ENCODE results near the gene ZCCHC2. TPM values are rescaled to one million over a fixed set of nuclear protein-coding genes. Genes with fewer than 3 reads are reported as not detected.
A peak's percentile ranks its signal among the peaks of the same experiment; 100 is the strongest.

ZCCHC2 gene
- total and polyA plus RNA-seq, 9 of the 15 experiments (the other 6 are each of a cell fraction or from before 2014, with no cell fraction given) = 1.0 to 9.2 (median 6.0) TPM

GRCh38 chr18:62521082-62521481, 1.7 kb upstream of the ZCCHC2 start (continued):
- TF ChIP-seq REST (IDR thresholded peaks at IDR 0.05; ENCODE audit: borderline replicate concordance) = no peak
- no peak for TF ChIP-seq REST (CRISPR knock-in tag; IDR thresholded peaks at IDR 0.05; ENCODE audit: low read depth)

GRCh38 chr18:62521593-62521992, 1.2 kb upstream of the ZCCHC2 start:
- Histone ChIP-seq H3K9ac (ENCODE audit: insufficient read depth in 1 of 2, low read depth in 2 of 2, low read length in 2 of 2) (peak overlapping the region in 1 of 2 experiments; percentile 75; a peak in 1 of 4 replicates), H3K4me2 (ENCODE audit: insufficient read depth, low read length) (peak overlapping the region; percentile 54)
- WGBS (ENCODE audit: insufficient coverage, low coverage, missing lambda C conversion rate) = 14% methylated on average over 2 of the region's 2 CpGs

More at GRCh38 chr18:62521593-62521992, 1.2 kb upstream of the ZCCHC2 start:
- Histone ChIP-seq H3K27me3 (ENCODE audit: control insufficient read depth in 2 of 2, insufficient read depth in 2 of 2, low read length in 2 of 2) (no peaks in the 10 kb centered on the region), H3K4me1 (replicated peaks in 1 of 2; ENCODE audit: control insufficient read depth in 2 of 2, insufficient read depth in 2 of 2, low read length in 2 of 2) (peaks cover 20 to 32% of the 10 kb centered on the region in 2 experiments; a peak in 4 of 5 replicates), H3K27ac (ENCODE audit: extremely low read depth, low read depth, low read length) (no peak overlapping the region), H3K79me2 (ENCODE audit: control insufficient read depth, insufficient read depth, low read length) (peaks cover 33% of the 10 kb centered on the region), H2AFZ (ENCODE audit: low read depth, low read length) (no peak overlapping the region), H3K36me3 (ENCODE audit: control insufficient read depth, insufficient read depth, low read length) (no peaks in the 10 kb centered on the region), H3K4me3 (peak overlapping the region; percentile 86), H3K9me1 (ENCODE audit: control insufficient read depth, insufficient read depth, low read length) (no peaks in the 10 kb centered on the region), H3K9me3 (replicated peaks; ENCODE audit: control insufficient read depth, insufficient read depth, low read depth, low read length) (no peaks in the 10 kb centered on the region), H4K20me1 (replicated peaks; ENCODE audit: control insufficient read depth, insufficient read depth, low read length) (no peaks in the 10 kb centered on the region)
- no peak for ATAC-seq
- intact Hi-C loops (cut with micrococcal nuclease) (no loop called here), in situ Hi-C loops (cut with MboI) (no loop called here)
- CTCF ChIA-PET (ENCODE audit: low intra/inter-chr PET ratio) = interaction anchor here (0.6 kb wide), 1 partner anchor 62 kb away, joined by 3 read pairs; no protein-coding TSS in a partner anchor
- peak; percentile 57 for FAIRE-seq
- BruUV-seq (replicated peaks) = no TSS peak
- TF ChIP-seq ZNF655 (CRISPR knock-in tag; IDR thresholded peaks at IDR 0.05) = no peak
- no peak for TF ChIP-seq HLTF (IDR thresholded peaks at IDR 0.05)
- no peak for TF ChIP-seq IRF9 (tag; IDR thresholded peaks at IDR 0.05)
- no peak for TF ChIP-seq ZNF121 (CRISPR knock-in tag; conservative IDR thresholded peaks at IDR 0.05)
- TF ChIP-seq CREB3L1 (IDR thresholded peaks at IDR 0.05; ENCODE audit: borderline replicate concordance, low read depth) = no peak
- TF ChIP-seq TBP (optimal IDR thresholded peaks at IDR 0.05; ENCODE audit: low read depth, low read length) = no peak
- no peak for TF ChIP-seq FOSL1 (tag; conservative IDR thresholded peaks at IDR 0.05)
- peak; percentile 36; the same call in 1 of the 2 replicates for TF ChIP-seq CBFA2T3 (IDR thresholded peaks at IDR 0.05)
- POLR2A ChIA-PET = no interaction called here
- DNase-seq (ENCODE audit: extremely low read depth in 1 of 4, low spot score in 3 of 4) = peak in 1 of 4 experiments; percentile 46

Data from K562 (cell line).